ENCODE results near the gene XAB2.
"Not testable (repeated sequence)": the region's sequence is repeated elsewhere in the genome, so short reads cannot be mapped to it uniquely, and the experiment has no call there.

XAB2 gene

GRCh38 chr19:7611541-7612279 is 17.6 kb downstream of the XAB2 start:
- no peak for DNase-seq

DNA sequence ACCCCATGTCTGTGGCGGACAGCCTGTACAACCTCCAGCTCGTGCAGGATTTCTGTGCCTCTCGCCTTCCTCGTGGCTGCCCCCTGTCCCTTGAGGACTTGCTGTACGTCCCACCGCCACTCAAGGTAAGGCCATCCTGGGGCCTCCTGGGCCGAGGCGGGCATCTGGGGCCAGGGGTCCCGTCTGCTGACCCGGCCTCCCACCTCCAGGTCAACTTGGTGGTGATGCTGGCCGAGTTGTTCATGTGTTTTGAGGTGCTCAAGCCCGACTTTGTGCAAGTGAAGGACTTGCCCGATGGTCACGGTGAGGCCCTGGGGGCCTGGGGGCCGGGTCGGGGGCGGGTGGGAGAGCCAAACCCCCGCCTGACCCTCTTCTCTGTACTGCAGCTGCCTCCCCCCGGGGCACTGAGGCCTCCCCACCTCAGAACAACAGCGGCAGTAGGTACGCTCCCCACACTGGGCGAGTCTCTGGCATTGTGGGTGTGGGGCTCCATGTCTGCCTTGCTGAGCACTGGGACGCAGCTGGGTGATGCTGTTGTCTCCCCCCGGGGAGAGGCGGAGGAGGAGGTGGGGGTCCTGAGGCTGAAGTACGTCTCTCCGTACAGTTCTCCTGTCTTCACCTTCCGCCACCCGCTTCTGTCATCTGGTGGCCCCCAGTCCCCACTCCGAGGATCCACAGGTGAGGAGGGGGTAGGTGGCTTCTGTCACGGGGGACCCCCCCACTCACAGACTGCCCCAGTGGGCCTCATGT is 18.7 kb downstream of the XAB2 start:
- DNase-seq: no peak

DNA sequence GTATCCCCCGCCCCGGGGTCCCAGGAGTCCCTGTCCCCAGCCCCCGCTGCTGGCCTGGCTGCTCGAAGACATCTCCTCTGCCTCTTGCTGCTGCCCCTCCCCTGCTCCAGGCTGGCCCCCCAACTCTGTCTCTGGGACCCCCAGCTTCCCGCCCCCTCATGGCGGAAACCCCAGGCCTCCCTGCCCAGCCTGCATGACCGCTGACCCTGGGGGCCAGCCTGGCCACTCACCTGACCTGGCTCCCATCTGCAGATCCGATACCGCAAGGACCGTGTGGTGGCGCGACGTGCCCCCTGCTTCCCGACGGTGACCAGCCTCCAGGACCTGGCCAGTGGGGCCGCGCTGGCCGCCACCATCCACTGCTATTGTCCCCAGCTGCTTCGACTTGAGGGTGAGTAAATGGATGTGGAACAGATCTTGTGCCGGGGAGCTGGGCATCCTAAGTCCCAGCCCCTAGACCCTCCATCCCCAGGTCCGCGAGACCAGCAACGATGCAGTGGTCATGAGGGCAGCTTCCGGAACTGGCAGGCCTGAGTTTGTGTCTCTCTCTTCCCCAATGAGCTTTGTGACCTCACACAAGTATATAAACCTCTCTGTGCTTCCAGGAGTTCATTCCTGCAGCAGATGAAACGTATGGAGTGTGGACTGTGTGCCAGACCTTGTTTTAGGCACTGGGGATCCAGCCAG is 21.3 kb downstream of the XAB2 start:
- DNase-seq: no peak

DNA sequence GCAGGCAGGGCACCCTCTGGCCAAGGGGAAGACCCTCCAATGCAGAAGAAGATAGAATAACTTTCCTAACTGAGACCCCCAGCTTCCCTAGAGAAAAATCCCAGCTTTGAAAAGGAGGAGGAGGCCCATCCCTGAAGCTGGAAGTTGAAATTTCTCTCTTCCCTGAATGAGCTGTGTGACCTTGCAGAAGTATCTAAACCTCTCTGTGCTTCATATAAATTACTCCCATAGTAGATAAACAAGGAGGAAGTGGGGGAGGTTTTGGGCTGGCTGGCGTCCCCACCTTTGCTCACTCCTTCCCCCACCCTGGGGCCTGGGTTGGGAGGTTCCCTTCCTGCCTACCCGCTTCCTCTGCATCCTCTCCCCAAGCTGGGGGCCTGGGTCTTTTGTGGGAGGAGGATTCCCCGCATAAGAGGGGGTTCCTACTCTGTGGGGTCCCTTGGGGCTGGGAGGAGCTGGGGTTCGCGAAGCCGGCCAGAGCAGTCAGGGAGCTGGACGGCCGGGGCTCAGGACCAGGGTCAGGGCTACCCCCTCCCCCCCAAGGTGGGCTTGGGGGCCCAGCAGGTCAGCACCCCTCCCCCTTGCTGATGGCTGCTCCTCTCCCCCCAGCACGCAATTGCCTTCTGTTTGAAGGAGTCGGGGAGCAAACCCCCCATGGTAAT is 22.0 kb downstream of the XAB2 start:
- no peak for DNase-seq

- DNase-seq: no peak
These were observed 23.1 kb downstream of the XAB2 start for GRCh38 chr19:7606289-7606688.

- DNase-seq: no peak
These were observed 23.7 kb downstream of the XAB2 start for GRCh38 chr19:7605490-7606222.

DNA sequence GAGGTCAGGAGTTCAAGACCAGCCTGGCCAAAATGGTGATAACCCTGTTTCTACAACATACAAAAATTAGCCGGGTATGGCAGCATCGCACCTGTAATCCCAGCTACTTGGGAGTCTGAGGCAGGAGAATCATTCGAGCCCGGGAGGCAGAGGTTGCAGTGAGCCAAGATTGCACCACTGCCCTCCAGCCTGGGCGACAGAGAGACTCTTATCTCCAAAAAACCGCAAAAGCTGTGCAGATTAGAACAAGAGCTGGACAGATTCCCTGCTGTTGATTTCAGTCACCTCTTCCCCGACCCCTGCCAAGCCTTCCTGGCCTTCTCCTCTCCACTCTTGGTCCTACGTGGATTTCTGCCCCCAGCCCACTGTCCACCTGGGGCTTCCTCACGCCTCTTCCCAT is 25.4 kb downstream of the XAB2 start:
- DNase-seq: no peak

GRCh38 chr19:7602935-7603497 is 26.3 kb downstream of the XAB2 start:
- DNase-seq: no peak

DNA sequence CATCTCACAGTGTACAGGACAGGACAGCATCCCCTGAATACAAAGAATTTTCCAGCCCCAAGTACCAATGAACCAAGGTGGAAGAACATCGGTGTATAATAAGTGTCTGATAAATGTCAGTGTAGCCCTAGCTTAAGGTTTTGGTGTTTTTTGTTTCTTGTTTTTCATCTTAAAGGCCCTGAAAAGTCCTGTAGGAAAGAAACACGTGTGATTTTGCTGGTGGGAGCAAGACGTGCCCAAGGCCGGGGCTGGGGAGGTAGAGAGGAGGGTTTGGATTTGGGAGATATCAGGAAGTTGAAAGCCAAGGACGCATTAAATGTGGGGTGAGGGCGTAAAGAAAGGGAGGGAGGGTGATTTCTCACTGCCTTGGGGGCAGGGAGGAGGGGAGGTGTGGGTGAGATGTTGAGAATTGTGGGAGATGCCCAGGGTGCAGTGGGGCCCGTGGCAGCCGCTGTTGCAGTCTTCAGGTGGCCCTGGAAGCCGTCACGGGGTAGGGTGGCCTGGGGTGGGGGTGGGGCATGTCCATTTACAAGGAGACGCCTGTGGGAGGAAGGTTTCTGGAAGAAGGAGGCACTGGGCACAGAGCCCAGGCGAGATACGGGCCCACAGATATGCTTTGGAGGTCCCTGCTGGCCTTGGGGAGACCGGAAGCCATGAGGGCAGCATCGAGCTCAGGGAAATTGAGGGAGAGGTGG is 27.0 kb downstream of the XAB2 start:
- DNase-seq: no peak

DNA sequence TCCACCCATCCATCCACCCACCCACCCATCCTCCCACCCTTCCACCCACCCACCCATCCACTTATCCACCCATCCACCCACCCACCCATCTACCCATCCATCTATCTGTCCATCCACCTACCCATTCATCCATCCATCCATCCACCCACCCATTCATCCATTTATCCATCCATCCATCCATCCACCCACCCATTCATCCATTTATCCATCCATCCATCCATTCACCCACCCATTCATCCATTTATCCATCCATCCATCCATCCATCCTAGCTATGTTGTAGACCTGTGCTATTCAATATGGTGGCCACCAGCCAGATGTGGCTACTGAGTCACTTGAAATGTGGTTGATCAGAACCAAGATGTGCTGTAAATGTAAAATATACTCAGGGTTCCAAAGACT is 28.6 kb downstream of the XAB2 start:
- DNase-seq: no peak

DNA sequence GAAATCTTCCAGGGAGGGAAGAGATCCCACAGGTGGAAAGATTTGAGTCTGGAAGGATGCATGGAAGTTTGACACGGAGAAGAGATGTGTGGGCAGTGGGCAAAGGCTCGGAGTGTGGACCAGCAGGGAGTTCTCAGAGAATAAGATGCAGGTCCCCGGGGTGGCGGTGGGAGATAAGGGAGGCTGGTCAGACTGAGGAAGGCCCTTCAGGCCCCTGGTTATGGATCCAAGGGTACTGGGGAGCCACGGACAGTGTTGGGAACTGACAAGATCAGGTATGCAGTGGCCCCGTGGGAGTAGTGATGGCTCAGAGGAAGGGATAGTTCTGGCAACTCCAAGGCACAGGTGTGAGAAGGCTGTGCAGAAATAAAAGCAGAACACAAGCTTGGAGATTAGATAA is 31.2 kb downstream of the XAB2 start:
- no peak for DNase-seq

GRCh38 chr19:7597689-7598088 is 31.7 kb downstream of the XAB2 start:
- DNase-seq: no peak

GRCh38 chr19:7596211-7596937 is 33.0 kb downstream of the XAB2 start:
- DNase-seq: no peak

GRCh38 chr19:7595466-7596133 is 33.7 kb downstream of the XAB2 start, which contains the start of gene CAMSAP3:
TSS of gene CAMSAP3 (plus strand) at chr19:7595863. CDS start at chr19:7596003, 140 bp downstream.
- DNase-seq: no peak

DNA sequence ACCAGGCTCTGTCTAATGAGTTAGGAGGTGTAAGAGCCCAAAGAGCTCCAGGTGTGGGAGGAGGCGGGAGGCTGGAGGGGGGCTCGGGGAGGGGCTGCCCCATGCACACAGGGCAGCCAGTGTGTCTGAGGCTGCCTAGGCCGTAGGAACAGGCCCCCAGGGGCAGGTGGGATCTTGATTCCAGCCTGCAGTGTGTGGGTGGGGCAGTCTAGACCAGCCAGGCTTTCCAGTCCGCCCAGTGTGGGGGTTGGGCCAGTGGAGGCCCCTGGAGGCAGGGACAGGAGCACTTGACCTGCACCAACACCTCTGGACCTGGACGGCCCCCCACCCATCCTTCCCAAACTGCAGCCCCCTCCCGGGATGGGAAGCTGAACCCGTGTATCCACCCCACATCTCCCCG is 39.1 kb downstream of the XAB2 start:
- DNase-seq: no peak

DNA sequence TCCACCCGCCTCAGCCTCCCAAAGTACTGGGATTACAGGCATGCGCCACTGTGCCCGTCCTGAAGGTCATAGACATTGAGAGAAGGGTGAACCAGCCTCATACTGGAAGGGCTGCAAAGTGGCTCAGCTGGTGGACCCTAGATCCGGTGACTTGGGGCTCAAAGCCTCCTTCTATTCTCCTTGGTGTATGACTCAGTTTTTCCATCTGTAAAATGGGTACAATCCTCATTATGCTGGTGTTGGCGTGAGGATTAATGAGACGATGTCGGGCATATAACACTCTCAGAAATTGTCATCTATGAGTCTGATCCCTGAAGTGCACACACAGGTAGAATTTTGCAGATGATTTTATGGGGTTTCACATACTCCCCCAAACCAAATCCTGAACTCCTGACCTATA is 39.5 kb downstream of the XAB2 start:
- DNase-seq: no peak

DNA sequence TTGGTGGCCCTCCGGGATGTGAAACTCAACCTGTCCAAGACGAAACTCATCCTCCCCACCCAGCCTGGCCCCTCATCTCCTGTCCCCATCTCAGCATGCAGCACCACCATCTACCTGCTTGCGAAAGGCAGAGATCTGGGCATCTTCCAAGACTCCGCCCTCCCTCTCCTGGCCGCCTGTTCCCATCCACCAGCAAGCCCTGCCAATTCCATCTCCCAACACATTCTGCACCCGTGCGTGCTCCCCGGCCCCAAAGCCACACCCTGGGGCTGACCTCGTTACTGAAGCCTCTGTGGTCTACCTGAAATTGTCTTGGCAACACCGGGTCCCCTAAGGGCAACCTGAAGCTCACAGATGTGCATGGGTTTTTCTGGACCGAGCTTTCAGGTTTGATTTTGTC is 46.9 kb downstream of the XAB2 start:
- no peak for DNase-seq

DNA sequence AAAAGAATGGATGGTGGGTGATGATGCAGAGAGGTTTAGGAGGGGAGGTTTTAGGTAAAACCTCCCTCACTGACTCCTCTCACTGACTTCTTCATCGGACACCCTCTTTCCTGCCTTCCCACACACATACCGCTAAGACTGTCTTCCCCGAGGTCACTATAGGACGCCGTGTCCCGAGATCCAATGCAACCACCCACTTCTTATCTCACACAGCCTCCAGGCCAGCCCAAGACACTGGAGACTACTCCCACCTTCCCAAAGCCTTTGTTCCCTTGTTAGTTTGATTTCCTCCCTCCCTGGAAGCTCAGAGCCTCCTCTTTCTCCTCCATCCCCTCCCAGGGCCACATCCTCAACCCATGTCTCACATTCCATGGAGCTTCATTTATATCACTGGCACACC is 50.2 kb downstream of the XAB2 start:
- DNase-seq: no peak

DNA sequence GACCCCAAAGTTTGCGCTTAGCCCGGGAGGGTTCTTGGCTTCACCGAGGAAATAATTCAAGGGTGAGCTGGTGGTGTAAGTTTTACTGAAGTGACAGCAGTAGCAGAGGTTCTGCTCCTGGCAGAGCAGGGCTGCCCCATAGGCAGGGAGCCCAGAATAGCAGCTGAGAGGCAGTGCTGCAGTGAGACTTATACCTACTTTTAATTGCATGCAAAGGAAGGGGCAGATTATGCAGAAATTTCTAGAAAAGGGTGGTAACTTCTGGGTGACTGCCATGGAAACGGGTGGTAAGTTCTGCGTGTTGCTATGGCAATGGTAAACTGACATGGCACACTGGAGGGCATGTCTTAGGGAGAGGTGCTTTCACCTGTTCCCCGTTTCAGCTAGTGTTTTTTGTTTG is 51.2 kb downstream of the XAB2 start:
- no peak for DNase-seq

- not testable (repeated sequence) for DNase-seq
These were observed 51.9 kb downstream of the XAB2 start for GRCh38 chr19:7577422-7577821.
